ENCODE results near the gene OLFML2A. TPM values are rescaled to one million over a fixed set of nuclear protein-coding genes. Genes with fewer than 3 reads are reported as not detected.

OLFML2A gene
- total and polyA plus RNA-seq, 2 donors from 2014 or later: 5.1 to 12.2 TPM

DNA sequence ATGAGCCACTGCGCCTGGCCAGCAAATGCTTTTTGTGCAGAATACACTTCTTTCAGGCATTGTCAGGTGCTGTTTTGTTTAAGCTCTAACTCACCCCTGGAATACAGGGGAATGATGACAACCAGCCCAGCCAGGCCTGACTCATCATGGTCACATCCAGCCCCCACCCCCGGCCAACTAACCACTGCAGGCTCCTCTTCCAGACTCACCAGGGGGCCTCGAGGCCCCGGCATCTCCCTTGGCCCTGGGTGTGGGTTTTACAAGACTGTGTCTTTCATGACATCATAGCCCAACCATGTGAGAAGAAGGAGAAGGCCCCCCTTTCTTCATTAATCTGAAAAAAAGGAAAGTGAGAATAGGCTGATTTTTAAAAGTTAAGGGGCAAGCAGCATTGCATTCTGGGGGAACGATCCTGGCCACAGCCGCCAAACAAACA, 35.5 kb downstream of the OLFML2A start:
- TF ChIP-seq, protein P1, sequence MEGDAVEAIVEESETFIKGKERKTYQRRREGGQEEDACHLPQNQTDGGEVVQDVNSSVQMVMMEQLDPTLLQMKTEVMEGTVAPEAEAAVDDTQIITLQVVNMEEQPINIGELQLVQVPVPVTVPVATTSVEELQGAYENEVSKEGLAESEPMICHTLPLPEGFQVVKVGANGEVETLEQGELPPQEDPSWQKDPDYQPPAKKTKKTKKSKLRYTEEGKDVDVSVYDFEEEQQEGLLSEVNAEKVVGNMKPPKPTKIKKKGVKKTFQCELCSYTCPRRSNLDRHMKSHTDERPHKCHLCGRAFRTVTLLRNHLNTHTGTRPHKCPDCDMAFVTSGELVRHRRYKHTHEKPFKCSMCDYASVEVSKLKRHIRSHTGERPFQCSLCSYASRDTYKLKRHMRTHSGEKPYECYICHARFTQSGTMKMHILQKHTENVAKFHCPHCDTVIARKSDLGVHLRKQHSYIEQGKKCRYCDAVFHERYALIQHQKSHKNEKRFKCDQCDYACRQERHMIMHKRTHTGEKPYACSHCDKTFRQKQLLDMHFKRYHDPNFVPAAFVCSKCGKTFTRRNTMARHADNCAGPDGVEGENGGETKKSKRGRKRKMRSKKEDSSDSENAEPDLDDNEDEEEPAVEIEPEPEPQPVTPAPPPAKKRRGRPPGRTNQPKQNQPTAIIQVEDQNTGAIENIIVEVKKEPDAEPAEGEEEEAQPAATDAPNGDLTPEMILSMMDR (IDR thresholded peaks at IDR 0.05; ENCODE audit: borderline replicate concordance, extremely low read depth, insufficient read depth): no peak
- H3K4me3 ChIP-seq (ENCODE audit: low read length in 3 of 3): no peak overlapping the region
- H3K27me3 ChIP-seq (ENCODE audit: control insufficient read depth, insufficient read depth, low read length): no peaks in the 10 kb centered on the region
- intact Hi-C loops (cut with DNase I): no loop called here
- H3K9me3 ChIP-seq (ENCODE audit: control insufficient read depth in 2 of 3, insufficient read depth in 1 of 3, low read length in 3 of 3): no peaks in the 10 kb centered on the region
- H3K36me3 ChIP-seq (ENCODE audit: control insufficient read depth in 2 of 3, insufficient read depth in 3 of 3, low read length in 3 of 3): no peaks in the 10 kb centered on the region
- FAIRE-seq (no peak), DNase-seq (peak in 1 of 5 donors; percentile 68)
- H3K4me1 ChIP-seq (ENCODE audit: control insufficient read depth in 2 of 3, insufficient read depth in 2 of 3, low read depth in 1 of 3, low read length in 3 of 3): no peaks in the 10 kb centered on the region
- no peak overlapping the region for H3K9ac ChIP-seq (ENCODE audit: low read length in 3 of 3)
- H3K27ac ChIP-seq (ENCODE audit: low read depth in 2 of 2, low read length in 2 of 2): no peak overlapping the region

DNA sequence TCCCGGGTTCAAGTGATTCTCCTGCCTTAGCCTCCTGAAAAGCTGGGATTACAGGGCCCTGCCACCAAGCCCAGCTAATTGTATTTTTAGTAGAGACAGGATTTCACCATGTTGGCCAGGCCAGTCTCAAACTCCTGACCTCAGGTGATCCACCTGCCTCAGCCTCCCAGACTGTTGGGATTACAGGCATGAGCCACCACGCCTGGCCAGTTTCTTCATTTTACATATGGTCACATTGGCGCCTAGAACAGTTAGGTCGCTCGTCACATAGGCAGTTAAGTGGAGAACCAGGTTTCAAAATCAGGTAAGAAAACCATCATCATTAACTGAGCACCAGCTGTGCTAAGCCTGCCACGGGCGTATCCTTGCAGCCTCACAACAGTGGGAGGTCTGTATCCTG, 36.1 kb downstream of the OLFML2A start:
- intact Hi-C loops (cut with DNase I): no loop called here
- no peak overlapping the region for H3K4me3 ChIP-seq (ENCODE audit: low read length in 3 of 3)
- no peaks in the 10 kb centered on the region for H3K4me1 ChIP-seq (ENCODE audit: control insufficient read depth in 2 of 3, insufficient read depth in 2 of 3, low read depth in 1 of 3, low read length in 3 of 3)
- H3K9me3 ChIP-seq (ENCODE audit: control insufficient read depth in 2 of 3, insufficient read depth in 1 of 3, low read length in 3 of 3): no peaks in the 10 kb centered on the region
- FAIRE-seq (no peak), DNase-seq (peak in 1 of 5 donors; percentile 10)
- H3K9ac ChIP-seq (ENCODE audit: low read length in 3 of 3): no peak overlapping the region
- TF ChIP-seq, protein P1 (IDR thresholded peaks at IDR 0.05; ENCODE audit: borderline replicate concordance, extremely low read depth, insufficient read depth): no peak
- no peaks in the 10 kb centered on the region for H3K27me3 ChIP-seq (ENCODE audit: control insufficient read depth, insufficient read depth, low read length)
- H3K36me3 ChIP-seq (ENCODE audit: control insufficient read depth in 2 of 3, insufficient read depth in 3 of 3, low read length in 3 of 3): no peaks in the 10 kb centered on the region
- H3K27ac ChIP-seq (ENCODE audit: low read depth in 2 of 2, low read length in 2 of 2): no peak overlapping the region

DNA sequence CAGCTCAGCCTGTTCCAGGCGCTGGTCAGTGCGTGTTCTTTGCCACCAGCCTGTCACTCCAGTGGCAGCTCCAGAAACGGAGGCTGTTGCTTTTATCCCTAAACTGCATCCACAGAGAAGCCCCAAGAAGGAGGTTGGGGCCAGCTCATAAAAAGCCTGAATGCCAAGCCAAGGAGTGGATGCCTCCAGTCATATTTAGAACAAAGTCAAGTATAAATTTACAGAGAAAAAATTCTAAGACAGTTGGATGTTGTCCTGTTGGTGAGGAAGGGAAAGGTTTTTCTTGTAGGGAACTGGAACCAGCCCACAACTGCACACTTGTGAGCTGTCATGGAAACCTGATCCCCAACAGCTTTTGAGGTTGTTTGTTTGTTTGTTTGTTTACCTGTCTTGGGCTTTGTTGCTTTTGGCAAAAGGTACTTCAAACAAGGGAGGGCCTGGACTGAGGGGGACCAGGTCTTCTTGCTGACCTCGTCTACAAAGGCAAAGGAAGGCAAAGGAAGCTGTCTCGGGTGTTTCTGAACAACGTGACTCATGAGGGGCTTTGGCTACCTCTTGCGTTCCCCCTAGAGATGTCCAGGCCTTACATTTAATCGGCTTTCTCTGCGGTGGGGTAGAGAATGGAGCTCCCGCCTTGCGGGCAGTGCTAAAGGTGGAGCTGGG, 36.7 kb downstream of the OLFML2A start:
- H3K4me1 ChIP-seq (ENCODE audit: control insufficient read depth in 2 of 3, insufficient read depth in 2 of 3, low read depth in 1 of 3, low read length in 3 of 3): no peaks in the 10 kb centered on the region
- no peaks in the 10 kb centered on the region for H3K9me3 ChIP-seq (ENCODE audit: control insufficient read depth in 2 of 3, insufficient read depth in 1 of 3, low read length in 3 of 3)
- H3K27ac ChIP-seq (ENCODE audit: low read depth in 2 of 2, low read length in 2 of 2): no peak overlapping the region
- no peaks in the 10 kb centered on the region for H3K27me3 ChIP-seq (ENCODE audit: control insufficient read depth, insufficient read depth, low read length)
- intact Hi-C loops (cut with DNase I): no loop called here
- no peak for FAIRE-seq
- no peak overlapping the region for H3K9ac ChIP-seq (ENCODE audit: low read length in 3 of 3)
- TF ChIP-seq, protein P1 (IDR thresholded peaks at IDR 0.05; ENCODE audit: borderline replicate concordance, extremely low read depth, insufficient read depth): no peak
- H3K4me3 ChIP-seq (ENCODE audit: low read length in 3 of 3): no peak overlapping the region
- H3K36me3 ChIP-seq (ENCODE audit: control insufficient read depth in 2 of 3, insufficient read depth in 3 of 3, low read length in 3 of 3): no peaks in the 10 kb centered on the region
- no peak for DNase-seq

DNA sequence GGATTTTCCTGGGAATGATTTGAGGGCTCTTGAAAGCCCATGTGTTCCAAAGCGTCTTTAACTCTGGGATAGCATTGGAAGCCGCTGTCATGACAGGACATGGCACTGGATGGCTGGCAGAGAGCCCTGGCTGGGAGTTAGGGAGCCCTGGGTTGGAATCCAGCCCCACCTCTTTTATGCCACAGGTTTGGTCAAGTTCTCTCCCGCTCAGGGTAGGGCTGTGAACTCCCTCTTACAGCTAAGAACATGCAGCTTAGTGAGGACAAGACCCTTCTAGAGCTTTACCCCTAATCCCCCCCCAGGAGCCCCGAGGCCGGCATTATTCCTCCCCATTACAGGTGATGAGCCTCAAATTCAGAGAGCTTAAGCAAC, 37.2 kb downstream of the OLFML2A start:
- H3K36me3 ChIP-seq (ENCODE audit: control insufficient read depth in 2 of 3, insufficient read depth in 3 of 3, low read length in 3 of 3): no peaks in the 10 kb centered on the region
- TF ChIP-seq, protein P1 (IDR thresholded peaks at IDR 0.05; ENCODE audit: borderline replicate concordance, extremely low read depth, insufficient read depth): no peak
- no peak overlapping the region for H3K4me3 ChIP-seq (ENCODE audit: low read length in 3 of 3)
- H3K9me3 ChIP-seq (ENCODE audit: control insufficient read depth in 2 of 3, insufficient read depth in 1 of 3, low read length in 3 of 3): no peaks in the 10 kb centered on the region
- H3K27me3 ChIP-seq (ENCODE audit: control insufficient read depth, insufficient read depth, low read length): no peaks in the 10 kb centered on the region
- intact Hi-C loops (cut with DNase I): no loop called here
- no peak for DNase-seq
- FAIRE-seq: no peak
- no peaks in the 10 kb centered on the region for H3K4me1 ChIP-seq (ENCODE audit: control insufficient read depth in 2 of 3, insufficient read depth in 2 of 3, low read depth in 1 of 3, low read length in 3 of 3)
- no peak overlapping the region for H3K27ac ChIP-seq (ENCODE audit: low read depth in 2 of 2, low read length in 2 of 2)
- H3K9ac ChIP-seq (ENCODE audit: low read length in 3 of 3): no peak overlapping the region

All from kidney (tissue), 14 donors.